Stimulated activated CD4-positive, alpha-beta T cell treated with anti-CD3 and anti-CD28 coated beads, Interleukin-1b, Interleukin-23, amount 100 ng/mL, for 24 hours (primary cell): Measurements from ENCODE around the gene DBNDD2.
A peak's percentile ranks its signal among the peaks of the same experiment; 100 is the strongest.

Experiments used
- DNase-seq, 4 experiments: peaks; one replicate each; pipeline ENCODE4 v3.0.0-alpha.2; 2020; ENCODE audit warnings: low read depth in 4 of 4, low spot score in 1 of 4

The DBNDD2 gene

GRCh38 chr20:45377269-45377668, 30.8 kb upstream of the DBNDD2 start:
- no peak for DNase-seq

- DNase-seq, result no peak
Observed at GRCh38 chr20:45378191-45378590, 29.9 kb upstream of the DBNDD2 start, which contains the start of gene TP53TG5. TP53TG5 (minus strand) TSS chr20:45378325; CDS start chr20:45378236, 89 bp downstream.

GRCh38 chr20:45387274-45387673, 20.8 kb upstream of the DBNDD2 start:
- DNase-seq, result no peak

DNA sequence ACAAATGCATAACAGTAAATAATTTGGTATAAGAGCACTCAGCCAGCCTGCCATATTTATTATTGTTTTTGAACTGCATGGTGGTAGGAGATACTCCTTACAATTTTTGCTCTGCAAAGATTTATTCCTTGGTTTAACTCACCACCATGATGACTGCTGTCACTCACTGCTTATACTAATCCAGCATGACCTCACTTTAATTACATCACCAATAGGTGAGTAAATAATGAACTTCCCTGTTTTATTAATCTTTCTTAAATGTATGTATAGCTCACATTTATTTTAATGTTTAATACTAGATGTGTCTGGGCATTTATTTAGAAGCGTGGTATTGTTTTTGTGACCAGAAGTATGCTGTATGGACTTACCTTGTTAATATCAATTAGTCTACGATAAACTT, 17.2 kb upstream of the DBNDD2 start:
- DNase-seq, result no peak

DNA sequence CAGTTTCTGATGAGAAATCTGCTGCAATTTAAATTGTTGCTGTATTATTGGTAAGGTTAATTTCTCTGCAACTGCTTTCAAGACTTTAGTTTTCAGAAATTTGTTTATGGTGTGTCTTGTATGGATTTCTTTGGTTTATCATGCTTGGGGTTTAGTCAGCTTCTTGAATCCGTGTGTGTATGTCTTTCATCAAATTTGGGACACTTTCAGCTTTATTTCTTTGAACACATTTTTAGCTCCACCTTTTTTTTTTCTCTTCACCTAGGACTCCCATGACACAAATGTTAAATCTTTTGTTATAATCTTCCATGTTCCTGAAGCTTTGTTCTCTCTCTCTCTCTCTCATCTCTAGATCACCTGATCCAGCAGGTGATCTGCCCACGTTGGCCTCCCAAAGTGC, 16.5 kb upstream of the DBNDD2 start:
- DNase-seq, result no peak

GRCh38 chr20:45392733-45393132, 15.4 kb upstream of the DBNDD2 start:
- no peak for DNase-seq

DNA sequence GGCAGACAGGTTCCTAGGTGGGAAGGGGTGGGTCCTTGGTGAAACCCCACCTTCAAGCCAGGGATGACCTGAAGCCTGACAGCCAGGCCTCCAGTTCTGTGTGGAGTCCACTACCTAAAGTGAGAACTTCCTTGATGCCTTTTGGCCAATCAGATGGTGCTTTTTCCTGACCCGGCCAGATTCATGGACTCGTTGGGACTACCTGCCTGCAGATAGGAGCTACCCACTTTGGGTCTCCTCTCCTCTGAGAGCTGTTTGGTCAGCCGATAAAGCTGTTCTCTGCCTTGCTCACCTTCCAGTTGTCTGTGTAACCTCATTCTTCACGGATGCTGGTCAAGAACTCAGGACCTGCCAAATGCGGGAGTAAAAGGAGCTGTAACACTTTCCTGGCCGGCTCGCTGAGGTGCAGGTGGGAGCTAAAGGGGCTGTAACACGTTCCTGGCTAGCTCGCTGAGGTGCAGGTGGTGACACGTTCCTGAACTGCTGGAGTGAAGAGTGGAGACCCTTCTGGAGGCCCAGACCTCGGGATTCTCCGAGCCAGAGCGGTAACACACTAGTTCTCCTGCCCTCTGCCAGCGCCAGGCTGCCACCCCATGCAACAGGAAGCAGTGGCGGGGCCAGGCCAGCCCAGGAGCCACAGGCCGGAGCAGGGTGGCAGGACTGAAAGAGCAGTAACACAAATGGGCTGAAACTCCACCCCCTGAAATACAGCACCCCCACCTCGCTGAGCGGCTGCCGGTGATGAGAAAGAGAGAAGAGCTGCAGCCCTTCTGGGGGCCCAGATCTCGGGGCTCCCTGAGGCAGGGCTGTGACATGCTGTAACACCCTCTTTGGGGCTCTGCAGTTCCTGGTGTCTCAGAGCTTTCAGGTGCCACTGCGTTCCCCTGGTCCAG, 13.6 kb upstream of the DBNDD2 start:
- DNase-seq, result no peak

DNA sequence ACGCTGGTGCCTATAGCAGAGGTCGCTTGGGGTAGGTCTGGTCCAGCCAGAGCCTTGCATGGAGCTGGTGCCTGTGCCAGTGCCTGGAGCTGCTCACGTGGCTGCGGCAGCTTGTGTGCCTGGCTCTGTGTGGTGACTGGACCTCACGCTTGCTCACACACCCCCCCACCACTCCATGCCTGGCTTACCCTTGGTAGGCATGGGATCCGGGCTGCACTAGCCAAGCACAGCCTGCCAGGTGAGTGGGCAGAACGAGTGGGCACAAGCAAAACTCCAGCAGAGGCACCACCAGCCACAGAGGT, 13.0 kb upstream of the DBNDD2 start:
- DNase-seq, result no peak

DNA sequence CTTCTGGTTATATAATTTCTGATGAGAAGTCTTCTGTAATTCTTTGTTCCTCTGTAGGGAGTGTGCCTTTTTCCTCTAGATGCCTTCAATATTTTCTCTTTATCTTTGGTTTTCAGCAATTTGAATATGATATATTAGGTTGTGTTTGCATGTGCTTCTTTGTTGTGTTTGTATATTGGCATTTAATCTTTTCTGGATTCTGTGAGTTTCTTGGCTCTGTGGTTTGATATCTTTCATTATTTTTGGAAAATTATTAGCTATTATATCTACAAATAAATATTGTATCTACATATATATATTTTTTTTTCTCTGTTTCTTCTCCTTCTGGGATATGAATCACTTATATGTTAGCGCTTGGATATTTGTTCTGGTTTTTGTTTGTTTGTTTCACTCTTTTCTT, 9.1 kb upstream of the DBNDD2 start:
- DNase-seq, result no peak

DNA sequence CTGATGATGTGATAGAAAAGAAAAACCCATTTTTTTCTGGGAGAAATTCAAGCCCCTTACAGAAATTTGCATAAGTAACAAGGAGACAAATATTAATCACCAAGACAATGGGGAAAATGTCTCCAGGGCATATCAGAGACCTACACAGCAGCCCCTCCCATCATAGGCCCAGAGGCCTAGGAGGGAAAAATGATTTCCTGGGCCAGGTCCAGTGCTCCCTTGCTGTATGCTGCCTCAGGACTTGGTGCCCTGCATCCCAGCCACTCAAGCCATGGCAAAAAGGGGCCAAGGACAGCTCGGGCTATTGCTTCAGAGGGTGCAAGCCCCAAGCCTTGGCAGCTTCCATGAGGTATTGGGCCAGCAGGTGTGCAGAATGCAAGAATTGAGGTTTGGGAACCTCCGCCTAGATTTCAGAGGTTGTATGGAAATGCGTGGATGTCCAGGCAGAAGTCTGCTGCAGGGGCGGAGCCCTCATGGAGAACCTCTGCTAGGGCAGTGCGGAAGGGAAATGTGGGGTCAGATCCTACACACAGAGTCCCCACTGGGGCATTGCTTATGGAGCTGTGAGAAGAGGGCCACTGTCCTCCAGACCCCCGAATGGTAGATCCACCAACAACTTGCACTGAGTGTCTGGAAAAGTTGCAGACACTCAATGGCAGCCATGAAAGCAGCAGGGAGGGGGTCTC, 7.6 kb upstream of the DBNDD2 start:
- no peak for DNase-seq

DNA sequence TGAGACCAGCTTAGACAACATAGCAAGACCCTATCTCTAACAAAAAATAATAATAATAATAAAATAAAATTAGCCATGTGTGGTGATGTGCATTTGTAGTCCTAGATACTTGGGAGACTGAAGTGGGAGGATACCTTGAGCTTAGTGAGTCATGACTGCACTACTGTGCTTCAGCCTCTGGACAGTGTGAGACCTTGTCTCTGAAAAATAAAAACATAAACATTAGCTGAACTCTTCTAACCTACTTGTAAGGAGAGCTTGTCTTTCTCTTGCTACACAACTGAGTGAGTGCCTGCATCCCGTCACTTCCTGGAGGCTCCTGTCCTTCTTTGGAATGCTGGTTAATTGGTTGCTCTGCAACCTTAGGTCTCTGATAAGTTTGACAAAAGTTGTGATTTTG, 5.1 kb upstream of the DBNDD2 start:
- no peak for DNase-seq

DNA sequence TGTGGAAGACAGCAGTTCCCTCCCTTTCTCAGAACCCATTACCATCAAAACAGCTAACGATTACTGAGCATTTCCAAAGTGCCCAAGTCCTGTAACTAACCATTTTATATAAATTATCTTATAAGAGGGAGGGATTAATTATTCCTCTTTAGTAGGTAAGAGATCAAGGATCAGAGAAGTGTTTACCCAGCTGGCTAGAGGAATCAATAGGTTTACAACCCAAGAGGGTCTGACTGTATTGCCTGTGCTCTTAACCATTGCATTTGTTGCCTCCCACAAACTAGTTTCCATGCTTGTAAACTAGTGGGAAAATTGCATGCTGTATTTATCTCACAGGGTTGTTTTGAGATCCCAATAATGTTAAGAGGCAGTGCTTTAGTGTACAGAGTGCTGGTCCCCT, 3.7 kb upstream of the DBNDD2 start:
- no peak for DNase-seq

- DNase-seq, result no peak
Observed at GRCh38 chr20:45405571-45406259, 2.4 kb upstream of the DBNDD2 start.

DNA sequence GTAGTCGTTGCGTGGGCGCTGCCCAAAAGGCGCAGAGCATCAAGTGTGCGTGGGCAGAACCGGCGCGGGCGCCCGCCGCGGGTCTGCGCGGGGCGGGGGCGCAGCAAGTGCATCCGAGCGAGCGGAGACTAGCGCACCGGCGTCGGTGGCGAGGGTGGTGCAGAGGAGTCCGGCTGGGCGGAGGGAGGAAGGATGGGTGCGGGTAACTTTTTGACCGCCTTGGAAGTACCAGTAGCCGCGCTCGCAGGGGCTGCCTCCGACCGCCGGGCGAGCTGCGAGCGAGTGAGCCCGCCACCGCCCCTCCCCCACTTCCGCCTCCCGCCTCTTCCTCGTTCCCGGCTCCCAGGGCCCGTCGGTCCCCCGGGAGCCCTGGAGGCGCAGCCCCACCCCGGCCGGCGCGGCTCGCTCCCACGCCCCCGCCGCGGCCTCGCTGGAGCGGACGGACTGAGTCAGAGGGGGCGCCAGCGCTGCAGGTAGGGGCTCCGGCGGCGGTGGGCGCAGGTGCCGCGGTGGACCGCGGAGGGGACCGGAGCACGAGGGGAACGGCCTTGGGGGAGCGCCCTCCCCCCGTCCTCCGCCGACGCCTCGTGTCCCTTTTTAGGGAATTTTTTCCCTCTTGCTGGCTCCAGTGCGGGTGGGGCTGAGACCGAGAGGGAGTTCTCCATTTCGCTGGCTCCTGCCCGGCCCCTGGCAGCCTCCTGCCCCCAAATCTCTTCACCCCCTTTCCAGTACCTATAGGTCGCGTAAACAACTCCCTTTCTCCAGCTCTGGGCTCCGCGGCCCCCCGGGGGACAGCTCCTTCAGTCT, 1.6 kb upstream of the DBNDD2 start:
- DNase-seq, result peak in 1 of 4 experiments; percentile 49

DNA sequence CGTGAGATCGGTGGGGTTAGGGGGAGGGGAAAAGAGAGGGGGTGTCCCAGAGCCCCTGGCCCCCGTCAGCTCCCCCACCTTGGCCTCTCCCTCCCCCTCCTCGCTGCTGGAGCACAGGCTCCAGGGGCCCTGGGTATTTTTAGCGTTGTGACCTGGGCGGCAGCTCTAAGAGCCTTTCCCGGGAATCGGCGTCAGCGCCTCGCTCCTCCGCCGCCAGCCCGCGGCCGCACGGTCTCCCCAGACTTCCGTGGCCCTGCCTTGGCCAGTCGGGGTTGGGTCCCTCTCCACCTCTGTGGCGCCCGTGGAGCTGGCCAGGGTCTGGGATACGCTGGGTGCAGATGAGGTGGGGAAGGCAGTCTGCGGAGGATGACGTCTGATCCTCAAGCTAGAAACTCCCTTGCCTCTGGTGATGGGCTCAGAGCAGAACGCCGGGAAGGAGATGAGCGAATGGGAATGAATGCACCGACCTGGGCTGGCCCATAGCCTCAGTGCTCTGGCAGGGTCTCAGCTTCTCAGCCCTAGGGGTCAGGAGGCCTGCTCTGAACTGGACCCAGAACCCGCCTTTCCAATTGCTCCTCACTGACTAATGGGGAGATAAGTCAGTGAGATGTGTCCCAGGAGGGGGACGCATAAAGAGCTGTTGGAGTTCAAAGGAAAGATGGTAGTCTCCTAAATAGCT, 883 bp upstream of the DBNDD2 start:
- no peak for DNase-seq

GRCh38 chr20:45408646-45409213, 641 bp downstream of the DBNDD2 start:
- DNase-seq, result no peak

GRCh38 chr20:45409521-45410272, 1.6 kb downstream of the DBNDD2 start:
- no peak for DNase-seq

GRCh38 chr20:45410887-45411286, 2.8 kb downstream of the DBNDD2 start:
- no peak for DNase-seq

DNA sequence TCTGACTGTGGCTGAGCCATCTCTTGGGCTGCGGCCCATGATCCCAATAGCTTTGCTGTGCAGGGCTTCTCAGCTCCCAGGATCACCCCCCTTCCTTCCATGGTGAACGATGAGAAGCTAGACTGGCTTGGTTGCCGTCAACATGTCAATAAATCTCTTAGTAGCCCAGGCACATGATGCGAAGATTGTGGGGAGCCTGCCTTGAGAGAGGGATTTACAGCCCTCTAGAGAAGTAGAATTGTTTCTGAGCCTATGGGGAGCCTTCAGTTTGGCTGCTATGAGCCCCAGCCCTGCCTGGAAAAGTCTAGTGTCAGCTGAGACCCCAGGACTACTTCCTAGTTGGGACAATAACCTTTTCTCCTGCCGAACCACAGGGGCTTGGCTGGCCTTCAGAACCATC, 4.6 kb downstream of the DBNDD2 start:
- no peak for DNase-seq

GRCh38 chr20:45413479-45413878, 5.4 kb downstream of the DBNDD2 start:
- no peak for DNase-seq
